ENCODE measurements around the gene EDARADD. TPM values are rescaled to one million over a fixed set of nuclear protein-coding genes. Genes with fewer than 3 reads are reported as not detected.

Gene EDARADD
- total and polyA plus RNA-seq, 2 of the 8 experiments (the other 6 are each of a cell fraction or from before 2014, with no cell fraction given), result 3.4 to 6.1 TPM

DNA sequence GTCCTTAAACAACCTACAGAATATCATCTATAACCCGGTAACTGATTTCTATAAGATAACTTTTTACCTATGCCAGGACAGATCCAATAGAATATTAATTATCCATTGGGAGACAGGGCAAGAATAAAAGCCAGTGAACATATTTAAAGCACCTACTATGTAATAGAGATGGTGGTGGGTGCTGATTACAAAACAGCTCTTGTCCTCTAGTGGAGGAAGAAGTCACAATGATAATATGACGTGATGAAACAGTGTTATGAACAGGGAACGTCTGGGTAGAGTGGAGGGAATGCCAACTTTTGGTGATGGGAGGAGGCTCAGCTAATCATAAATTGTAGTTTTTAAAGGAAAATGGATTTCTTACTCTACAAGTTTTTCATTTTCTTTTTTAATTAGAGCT is 132.0 kb downstream of the EDARADD start:
- H3K4me2 ChIP-seq (ENCODE audit: insufficient read depth in 1 of 2, low read depth in 2 of 2, low read length in 2 of 2), result no peak overlapping the region
- H2BK5ac ChIP-seq (ENCODE audit: low read depth, low read length), result no peak overlapping the region
- H3K9ac ChIP-seq (replicated peaks in 1 of 4; ENCODE audit: extremely low read depth in 1 of 4, low read depth in 3 of 4, low read length in 3 of 4), result no peak overlapping the region
- no peaks in the 10 kb centered on the region; a peak in 3 of 7 replicates for H3K4me1 ChIP-seq (replicated peaks in 1 of 4; ENCODE audit: control insufficient read depth in 3 of 4, insufficient read depth in 4 of 4, low read length in 3 of 4)
- no peak overlapping the region for H3K4ac ChIP-seq (replicated peaks; ENCODE audit: insufficient read length, low read depth, low read length)
- no peak overlapping the region for H2AFZ ChIP-seq (ENCODE audit: low read length)
- H3K14ac ChIP-seq (ENCODE audit: insufficient read length), result no peak overlapping the region
- no peak overlapping the region for H3K56ac ChIP-seq (replicated peaks; ENCODE audit: insufficient read length, low read depth, low read length)
- H4K20me1 ChIP-seq (replicated peaks in 1 of 2; ENCODE audit: control insufficient read depth in 1 of 2, insufficient read depth in 2 of 2, low read length in 2 of 2), result no peaks in the 10 kb centered on the region
- no peak overlapping the region for H4K91ac ChIP-seq (replicated peaks; ENCODE audit: insufficient read length, low read length)
- TF ChIP-seq TAF7 (optimal IDR thresholded peaks at IDR 0.05; ENCODE audit: borderline replicate concordance, low read depth, low read length) (no peak), BRCA1 (IDR thresholded peaks at IDR 0.05; ENCODE audit: low read depth, low read length) (no peak), PHF8 (conservative IDR thresholded peaks at IDR 0.05; ENCODE audit: low read depth, low read length) (no peak), BCL11A (IDR thresholded peaks at IDR 0.05; ENCODE audit: low read depth in 2 of 2, low read length in 2 of 2) (no peak), NANOG (IDR thresholded peaks at IDR 0.05; ENCODE audit: insufficient read depth, low read depth, low read length, poor library complexity, severe bottlenecking) (no peak), TAF1 (IDR thresholded peaks at IDR 0.05; ENCODE audit: low read depth, low read length) (no peak), CHD1 (IDR thresholded peaks at IDR 0.05; ENCODE audit: low read depth, low read length) (no peak), NRF1 (IDR thresholded peaks at IDR 0.05; ENCODE audit: low read depth, low read length) (no peak), TEAD4 (IDR thresholded peaks at IDR 0.05; ENCODE audit: low read depth, low read length) (no peak), SIN3A (conservative IDR thresholded peaks at IDR 0.05 in 1 of 2, IDR thresholded peaks at IDR 0.05 in 1 of 2; ENCODE audit: low read depth in 1 of 2, low read length in 2 of 2) (no peak), FOSL1 (IDR thresholded peaks at IDR 0.05; ENCODE audit: insufficient read depth, low read depth, low read length) (no peak), SRF (IDR thresholded peaks at IDR 0.05; ENCODE audit: low read depth, low read length) (no peak), RXRA (IDR thresholded peaks at IDR 0.05; ENCODE audit: insufficient read depth, low read depth, low read length) (no peak)
- TF ChIP-seq, protein P1, sequence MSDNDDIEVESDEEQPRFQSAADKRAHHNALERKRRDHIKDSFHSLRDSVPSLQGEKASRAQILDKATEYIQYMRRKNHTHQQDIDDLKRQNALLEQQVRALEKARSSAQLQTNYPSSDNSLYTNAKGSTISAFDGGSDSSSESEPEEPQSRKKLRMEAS (IDR thresholded peaks at IDR 0.05), result no peak
- H3K18ac ChIP-seq (ENCODE audit: extremely low read depth, low read length), result no peak overlapping the region
- WGBS, 2 experiments (ENCODE audit: extremely low coverage in 1 of 2, insufficient coverage in 1 of 2, insufficient read length in 1 of 2, insufficient replicate concordance in 2 of 2, low coverage in 1 of 2, low lambda C conversion rate in 2 of 2, missing lambda C conversion rate in 1 of 2), result 82% methylated on average over 3 of the region's 3 CpGs; no CpG with 5 or more reads in 1 of the 2 experiments
- no peak overlapping the region for H2BK20ac ChIP-seq (ENCODE audit: low read length)
- H3K9me3 ChIP-seq (ENCODE audit: insufficient read depth in 2 of 2, low read depth in 1 of 2, low read length in 1 of 2), result no peaks in the 10 kb centered on the region
- H3K23ac ChIP-seq (ENCODE audit: insufficient read length), result no peak overlapping the region
- no peak overlapping the region for H3K4me3 ChIP-seq (ENCODE audit: extremely low read depth in 1 of 4, insufficient read depth in 2 of 4, low read depth in 3 of 4, low read length in 4 of 4)
- H2BK15ac ChIP-seq (ENCODE audit: low read length), result no peak overlapping the region
- FAIRE-seq (no peak), DNase-seq (ENCODE audit: low read depth in 1 of 2, low spot score in 2 of 2) (no peak)
- H3K27ac ChIP-seq (ENCODE audit: low read depth, low read length), result no peak overlapping the region
- H4K8ac ChIP-seq (ENCODE audit: extremely low read depth, insufficient read depth, low read length), result no peak overlapping the region
- H4K5ac ChIP-seq (ENCODE audit: insufficient read length, low read depth, low read length), result no peak overlapping the region
- ChIA-PET CTCF (ENCODE audit: partially characterized antibody) (interaction anchor here (0.5 to 1.4 kb wide), 6 partner anchors 9 to 415 kb away, joined by 3 to 4 read pairs (median 3); no protein-coding TSS in a partner anchor), POLR2A (ENCODE audit: partially characterized antibody) (interaction anchor here (0.6 to 1.3 kb wide), 2 partner anchors 33 to 1210 kb away, joined by 4 read pairs; no protein-coding TSS in a partner anchor)
- no peak overlapping the region for H2BK120ac ChIP-seq (replicated peaks; ENCODE audit: low read depth, low read length)
- no peaks in the 10 kb centered on the region for H3K36me3 ChIP-seq (ENCODE audit: control insufficient read depth in 2 of 4, insufficient read depth in 4 of 4, low read length in 3 of 4)
- H3K23me2 ChIP-seq (ENCODE audit: low read depth, low read length), result peaks cover 12% of the 10 kb centered on the region
- no peak overlapping the region for H2BK12ac ChIP-seq (ENCODE audit: low read depth, low read length)
- peaks cover 0 to 21% (median 11%) of the 10 kb centered on the region in 4 experiments; a peak in 5 of 7 replicates for H3K27me3 ChIP-seq (replicated peaks in 1 of 4; ENCODE audit: control insufficient read depth in 3 of 4, extremely low read depth in 1 of 4, insufficient read depth in 3 of 4, low read length in 3 of 4)
- H3K79me1 ChIP-seq (ENCODE audit: low read depth, low read length), result no peaks in the 10 kb centered on the region
- no peak overlapping the region for H2AK5ac ChIP-seq (ENCODE audit: low read depth, low read length)
- no peaks in the 10 kb centered on the region for H3K79me2 ChIP-seq (ENCODE audit: control insufficient read depth in 1 of 2, insufficient read depth in 2 of 2, low read length in 2 of 2)
